HG02798 (cell line): ENCODE data around the gene PRR14L.
A peak's percentile ranks its signal among the peaks of the same experiment; 100 is the strongest.
"Not testable (repeated sequence)": the region's sequence is repeated elsewhere in the genome, so short reads cannot be mapped to it uniquely, and the experiment has no call there.

Source experiments
- ATAC-seq: cut with Tn5 transposase; IDR thresholded peaks from one replicate; pipeline ENCODE4 v1.9.1; 2021; ENCODE audit warnings: mild to moderate bottlenecking; ENCODE audit not compliant: unreplicated experiment, poor library complexity

Gene PRR14L

GRCh38 chr22:31749636-31750364 is at the start of gene PRR14L:
PRR14L (minus strand) TSS chr22:31750132; CDS start chr22:31738860, 11,272 bp downstream.
- peak; percentile 73 for ATAC-seq

- not testable (repeated sequence) for ATAC-seq
Measured at GRCh38 chr22:31799358-31799757, 49.4 kb upstream of the PRR14L start.

- no peak for ATAC-seq
Measured at GRCh38 chr22:31790240-31790639, 40.3 kb upstream of the PRR14L start.

- no peak for ATAC-seq
Measured at GRCh38 chr22:31789803-31790202, 39.9 kb upstream of the PRR14L start.

- no peak for ATAC-seq
Measured at GRCh38 chr22:31776231-31776630, 26.3 kb upstream of the PRR14L start.

- ATAC-seq: no peak
Measured at GRCh38 chr22:31773416-31773815, 23.5 kb upstream of the PRR14L start.

- no peak for ATAC-seq
Measured at GRCh38 chr22:31768422-31769059, 18.6 kb upstream of the PRR14L start.

GRCh38 chr22:31764785-31765184 is 14.9 kb upstream of the PRR14L start:
- no peak for ATAC-seq

- ATAC-seq: not testable (repeated sequence)
Measured at GRCh38 chr22:31758860-31759259, 8.9 kb upstream of the PRR14L start.

GRCh38 chr22:31757265-31757664 is 7.3 kb upstream of the PRR14L start:
- ATAC-seq: no peak

GRCh38 chr22:31754813-31755212 is 4.9 kb upstream of the PRR14L start:
- no peak for ATAC-seq

- ATAC-seq: peak; percentile 79
Measured at GRCh38 chr22:31753634-31754501, 3.9 kb upstream of the PRR14L start, which contains the start of gene DEPDC5. DEPDC5 (plus strand) TSS chr22:31754019; CDS start chr22:31754922, 903 bp downstream.

GRCh38 chr22:31753005-31753633 is 3.2 kb upstream of the PRR14L start:
- ATAC-seq: peak; percentile 5

- ATAC-seq: no peak
Measured at GRCh38 chr22:31752096-31752847, 2.3 kb upstream of the PRR14L start.

GRCh38 chr22:31750365-31751284 is 693 bp upstream of the PRR14L start:
- no peak for ATAC-seq

- ATAC-seq: no peak
Measured at GRCh38 chr22:31748490-31748889, 1.4 kb downstream of the PRR14L start.

GRCh38 chr22:31747441-31747840 is 2.5 kb downstream of the PRR14L start:
- no peak for ATAC-seq

GRCh38 chr22:31743871-31744270 is 6.1 kb downstream of the PRR14L start:
- no peak for ATAC-seq

GRCh38 chr22:31742682-31743081 is 7.2 kb downstream of the PRR14L start:
- ATAC-seq: no peak
